Measurements from ENCODE around the gene COL7A1.

COL7A1 gene

GRCh38 chr3:48635222-48636021 lies 40.3 kb upstream of the COL7A1 start, which contains the start of gene SLC26A6:
Gene SLC26A6 (minus strand): TSS chr3:48635461. CDS start chr3:48635393, 68 bp downstream.
- in situ Hi-C loops (cut with HindIII; ENCODE audit: low sequenced_read_pairs), result no loop called here
- peak; percentile 98 for DNase-seq (ENCODE audit: low read depth, low spot score)
- H3K4me3 ChIP-seq (ENCODE audit: low read depth, low read length), result peak within 1 kb of the TSS; percentile 81

GRCh38 chr3:48634661-48635221 lies 39.6 kb upstream of the COL7A1 start:
- in situ Hi-C loops (cut with HindIII; ENCODE audit: low sequenced_read_pairs), result no loop called here
- DNase-seq (ENCODE audit: low read depth, low spot score), result peak; percentile 52

More at GRCh38 chr3:48635222-48636021, 40.3 kb upstream of the COL7A1 start, which contains the start of gene SLC26A6:
- TF ChIP-seq CTCF (IDR thresholded peaks at IDR 0.05; ENCODE audit: low read depth, low read length), result peak; percentile 74

GRCh38 chr3:48633743-48634142 lies 38.6 kb upstream of the COL7A1 start:
- no peak overlapping the region for H3K4me3 ChIP-seq (ENCODE audit: low read depth, low read length)
- no peak for DNase-seq (ENCODE audit: low read depth, low spot score)
- no peak for TF ChIP-seq CTCF (IDR thresholded peaks at IDR 0.05; ENCODE audit: low read depth, low read length)
- in situ Hi-C loops (cut with HindIII; ENCODE audit: low sequenced_read_pairs), result no loop called here

More at GRCh38 chr3:48634661-48635221, 39.6 kb upstream of the COL7A1 start:
- peak overlapping the region; percentile 81 for H3K4me3 ChIP-seq (ENCODE audit: low read depth, low read length)
- TF ChIP-seq CTCF (IDR thresholded peaks at IDR 0.05; ENCODE audit: low read depth, low read length), result no peak

GRCh38 chr3:48633256-48633655 lies 38.1 kb upstream of the COL7A1 start:
- DNase-seq (ENCODE audit: low read depth, low spot score), result no peak
- in situ Hi-C loops (cut with HindIII; ENCODE audit: low sequenced_read_pairs), result no loop called here

GRCh38 chr3:48631516-48632448 lies 36.7 kb upstream of the COL7A1 start:
- in situ Hi-C loops (cut with HindIII; ENCODE audit: low sequenced_read_pairs), result no loop called here
- no peak for DNase-seq (ENCODE audit: low read depth, low spot score)
- no peak overlapping the region for H3K4me3 ChIP-seq (ENCODE audit: low read depth, low read length)
- TF ChIP-seq CTCF (IDR thresholded peaks at IDR 0.05; ENCODE audit: low read depth, low read length), result no peak

More at GRCh38 chr3:48633256-48633655, 38.1 kb upstream of the COL7A1 start:
- no peak overlapping the region for H3K4me3 ChIP-seq (ENCODE audit: low read depth, low read length)
- TF ChIP-seq CTCF (IDR thresholded peaks at IDR 0.05; ENCODE audit: low read depth, low read length), result no peak

GRCh38 chr3:48630833-48631232 lies 35.7 kb upstream of the COL7A1 start:
- no peak overlapping the region for H3K4me3 ChIP-seq (ENCODE audit: low read depth, low read length)
- DNase-seq (ENCODE audit: low read depth, low spot score), result no peak
- in situ Hi-C loops (cut with HindIII; ENCODE audit: low sequenced_read_pairs), result no loop called here
- no peak for TF ChIP-seq CTCF (IDR thresholded peaks at IDR 0.05; ENCODE audit: low read depth, low read length)
